NCI-H2196 treated with DMSO at 0.1 percent for 48 hours (cell line): Measurements from ENCODE around the gene ZNF132.
"Not testable (repeated sequence)": the region's sequence is repeated elsewhere in the genome, so short reads cannot be mapped to it uniquely, and the experiment has no call there.

ENCODE experiments used
- DNase-seq: peaks from one replicate; lab custom pipeline; 2025; ENCODE audit not compliant: unreplicated experiment; lab: John Stamatoyannopoulos, UW

ZNF132 gene

GRCh38 chr19:58468216-58468839, 28.4 kb upstream of the ZNF132 start:
- no peak for DNase-seq

GRCh38 chr19:58466760-58467589, 27.0 kb upstream of the ZNF132 start, which contains the start of gene ZNF324:
Gene ZNF324 (plus strand): TSS chr19:58467080. CDS start chr19:58469186, 2,106 bp downstream.
- peak; percentile 92 for DNase-seq

- no peak for DNase-seq
Observed at GRCh38 chr19:58466089-58466759, 26.3 kb upstream of the ZNF132 start.

- DNase-seq = no peak
Observed at GRCh38 chr19:58460039-58460438, 20.1 kb upstream of the ZNF132 start.

GRCh38 chr19:58456111-58456510, 16.2 kb upstream of the ZNF132 start:
- no peak for DNase-seq

GRCh38 chr19:58455306-58455705, 15.4 kb upstream of the ZNF132 start:
- no peak for DNase-seq

- no peak for DNase-seq
Observed at GRCh38 chr19:58453743-58454142, 13.8 kb upstream of the ZNF132 start.

GRCh38 chr19:58451358-58452101, 11.6 kb upstream of the ZNF132 start, which contains the start of gene ZNF324B:
Gene ZNF324B (plus strand): TSS chr19:58451622. CDS start chr19:58453702, 2,080 bp downstream.
- DNase-seq = peak; percentile 94

- peak; percentile 73 for DNase-seq
Observed at GRCh38 chr19:58450856-58451357, 11.0 kb upstream of the ZNF132 start.

- DNase-seq = not testable (repeated sequence)
Observed at GRCh38 chr19:58449980-58450379, 10.0 kb upstream of the ZNF132 start.

- DNase-seq = not testable (repeated sequence)
Observed at GRCh38 chr19:58448860-58449259, 8.9 kb upstream of the ZNF132 start.

- not testable (repeated sequence) for DNase-seq
Observed at GRCh38 chr19:58442986-58443385, 3.0 kb upstream of the ZNF132 start.

GRCh38 chr19:58440556-58440955, 603 bp upstream of the ZNF132 start:
- DNase-seq = no peak

GRCh38 chr19:58434217-58434616, 5.7 kb downstream of the ZNF132 start:
- DNase-seq = no peak

- DNase-seq = no peak
Observed at GRCh38 chr19:58429745-58430144, 10.2 kb downstream of the ZNF132 start.

GRCh38 chr19:58428617-58429016, 11.3 kb downstream of the ZNF132 start:
- DNase-seq = no peak

GRCh38 chr19:58417071-58417470, 22.9 kb downstream of the ZNF132 start:
- DNase-seq = no peak

GRCh38 chr19:58416604-58417003, 23.3 kb downstream of the ZNF132 start:
- DNase-seq = no peak

GRCh38 chr19:58409010-58409790, 30.8 kb downstream of the ZNF132 start:
- DNase-seq = no peak
